Pancreas (tissue), 10 donors: ENCODE measurements around the gene CDC25B. TPM values are rescaled to one million over a fixed set of nuclear protein-coding genes. Genes with fewer than 3 reads are reported as not detected.
A peak's percentile ranks its signal among the peaks of the same experiment; 100 is the strongest.

Experiments
- ATAC-seq, 4 donors: fragments of 200-7000 bp; cut with Tn5 transposase; one replicate each; pipeline versions ENCODE4 v1.8.0 to v1.9.1; 2020; ENCODE audit warnings: mild to moderate bottlenecking in 4 of 4, moderate library complexity in 4 of 4
- DNase-seq, 6 donors: peaks; one replicate each; pipeline ENCODE4 v3.0.0-alpha.2; 2020
- FAIRE-seq: peaks from 2 replicates; lab custom pipeline; 2012; peaks lifted over from hg19 to GRCh38; lab: Jason Lieb, UNC
- H3K27ac ChIP-seq, 4 donors: fragments of 200-600 bp; sonication (generic); 1 replicate in 3 of 4; 2 replicates in 1 of 4; pipeline versions ENCODE4 v1.5.0 to v1.8.0; 2020
- H3K27me3 ChIP-seq, 4 donors: fragments of 200-600 bp; one replicate each; pipeline ENCODE4 v1.8.0; 2021
- H3K36me3 ChIP-seq, 3 donors: fragments of 200-600 bp; sonication (generic) in 1 of 3; one replicate each; pipeline versions ENCODE4 v1.5.0 to v1.8.0; 2020 to 2021
- H3K4me1 ChIP-seq, 3 donors: fragments of 200-600 bp; one replicate each; pipeline ENCODE4 v1.8.0; 2021
- H3K4me3 ChIP-seq, 4 donors: fragments of 200-600 bp; sonication (generic) in 2 of 4; one replicate each; pipeline versions ENCODE4 v1.5.0 to v1.8.0; 2020 to 2021
- H3K9me3 ChIP-seq, 4 donors: fragments of 200-600 bp; one replicate each; pipeline ENCODE4 v1.8.0; 2021
- WGBS, 2 donors: extraction: QIAGEN DNeasy Blood & Tissue Kit; methylation state at CpG; one replicate each; pipeline ENCODE4 v1.1.7; 2013; 5-methylcytosine and 5-hydroxymethylcytosine counted together
- intact Hi-C, 3 donors: fragments of 100-400 bp; cut with DNase I; formaldehyde crosslinking; loops; one replicate each; pipeline versions ENCODE4 v1.11.1 to v1.14.2; 2022
- polyA plus RNA-seq, 2 donors: library from polyadenylated mRNA; stranded (reverse); fragments of 200-250 nt; gene quantifications; one replicate each; pipeline ENCODE4 v1.2.3, GENCODE V29; 2013
- total RNA-seq, 6 donors: library from RNA; stranded (reverse); fragmentation: NEBNext Ultra II Directional in 4 of 6; extraction: Animal tissue kit (Norgen Biotek cat#: 25700) in 4 of 6; gene quantifications; one replicate each; pipeline versions ENCODE4 v1.2.1 to v1.2.4, GENCODE V29; 2021 to 2023
- TF ChIP-seq, protein P1 (sequence below), 4 donors: fragments of 200-600 bp; sonication (generic) in 3 of 4; IDR thresholded peaks; one replicate each; pipeline versions ENCODE4 v1.5.0 to v1.8.0; 2021; ENCODE audit warnings: antibody characterized with exemption in 4 of 4
- donor health status: healthy with polysubstance abuse.
- donor health status: DM: no; HTN: no; CAD: no; lungs with moderate emphysema.
- donor health status: DM: no; HTN: no; CAD: no.
- donor health status: control.
- donor health status: control.
- donor health status: Bipolar disorder and iron deficiency.
- donor health status: DM: yes; HTN: yes; CAD: no.
- donor health status: DM: no; HTN: no; CAD: no.
- donor health status: DM: no; HTN: no; CAD: no.
- donor health status: DM: yes; HTN: yes; CAD: no.

Gene CDC25B
- total and polyA plus RNA-seq, 8 donors = 3.7 to 28.8 (median 7.9) TPM

GRCh38 chr20:3794701-3795420, 1.2 kb upstream of the CDC25B start:
- H3K9me3 ChIP-seq = no peaks in the 10 kb centered on the region
- 85 to 89% methylated on average over 25 of the region's 25 CpGs for WGBS, 2 donors
- no peak for ATAC-seq
- DNase-seq = peak in 2 of 6 donors; percentile 33 to 62
- TF ChIP-seq, protein P1, sequence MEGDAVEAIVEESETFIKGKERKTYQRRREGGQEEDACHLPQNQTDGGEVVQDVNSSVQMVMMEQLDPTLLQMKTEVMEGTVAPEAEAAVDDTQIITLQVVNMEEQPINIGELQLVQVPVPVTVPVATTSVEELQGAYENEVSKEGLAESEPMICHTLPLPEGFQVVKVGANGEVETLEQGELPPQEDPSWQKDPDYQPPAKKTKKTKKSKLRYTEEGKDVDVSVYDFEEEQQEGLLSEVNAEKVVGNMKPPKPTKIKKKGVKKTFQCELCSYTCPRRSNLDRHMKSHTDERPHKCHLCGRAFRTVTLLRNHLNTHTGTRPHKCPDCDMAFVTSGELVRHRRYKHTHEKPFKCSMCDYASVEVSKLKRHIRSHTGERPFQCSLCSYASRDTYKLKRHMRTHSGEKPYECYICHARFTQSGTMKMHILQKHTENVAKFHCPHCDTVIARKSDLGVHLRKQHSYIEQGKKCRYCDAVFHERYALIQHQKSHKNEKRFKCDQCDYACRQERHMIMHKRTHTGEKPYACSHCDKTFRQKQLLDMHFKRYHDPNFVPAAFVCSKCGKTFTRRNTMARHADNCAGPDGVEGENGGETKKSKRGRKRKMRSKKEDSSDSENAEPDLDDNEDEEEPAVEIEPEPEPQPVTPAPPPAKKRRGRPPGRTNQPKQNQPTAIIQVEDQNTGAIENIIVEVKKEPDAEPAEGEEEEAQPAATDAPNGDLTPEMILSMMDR (IDR thresholded peaks at IDR 0.05) = no peak
- intact Hi-C loops = no loop called here
- peak overlapping the region in 2 of 4 donors; percentile 54 to 72 for H3K4me3 ChIP-seq
- no peaks in the 10 kb centered on the region for H3K36me3 ChIP-seq
- peaks cover 0 to 7% (median 0%) of the 10 kb centered on the region in 3 donors for H3K4me1 ChIP-seq
- peak overlapping the region in 3 of 4 donors; percentile 59 to 92 (median 74) for H3K27ac ChIP-seq
- no peak for FAIRE-seq
- H3K27me3 ChIP-seq = no peaks in the 10 kb centered on the region

DNA sequence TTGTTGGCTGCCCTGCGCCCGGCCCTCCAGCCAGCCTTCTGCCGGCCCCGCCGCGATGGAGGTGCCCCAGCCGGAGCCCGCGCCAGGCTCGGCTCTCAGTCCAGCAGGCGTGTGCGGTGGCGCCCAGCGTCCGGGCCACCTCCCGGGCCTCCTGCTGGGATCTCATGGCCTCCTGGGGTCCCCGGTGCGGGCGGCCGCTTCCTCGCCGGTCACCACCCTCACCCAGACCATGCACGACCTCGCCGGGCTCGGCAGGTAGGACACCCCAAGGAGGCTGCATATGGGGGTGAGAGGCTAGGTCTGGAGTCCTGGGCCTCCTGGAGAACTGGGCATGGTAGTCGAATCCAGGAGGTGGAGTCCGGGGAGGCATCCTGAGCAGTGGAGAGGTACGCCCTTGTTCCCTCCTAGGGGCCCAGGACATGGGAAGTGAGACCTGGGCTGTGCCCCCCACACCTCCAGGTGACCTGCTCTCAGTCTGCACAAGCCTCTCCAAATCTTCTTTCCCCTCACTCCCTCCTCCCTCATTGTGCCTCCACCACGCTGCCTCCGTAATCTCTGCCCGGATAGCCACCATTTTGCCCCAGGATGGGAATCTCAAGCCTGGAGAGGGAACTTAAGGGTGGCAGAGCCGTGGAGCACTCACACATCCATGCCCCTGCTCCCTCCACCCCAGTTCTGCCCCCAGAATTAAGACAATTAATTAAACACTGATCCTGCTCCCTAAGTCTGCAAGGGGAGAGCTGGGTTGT, 541 bp downstream of the CDC25B start:
- Histone ChIP-seq H3K9me3 (no peaks in the 10 kb centered on the region), H3K4me1 (peaks cover 0 to 7% (median 0%) of the 10 kb centered on the region in 3 donors), H3K27me3 (no peaks in the 10 kb centered on the region), H3K27ac (no peak overlapping the region), H3K36me3 (no peaks in the 10 kb centered on the region), H3K4me3 (peak overlapping the region; percentile 3 to 72 (median 50))
- FAIRE-seq (no peak), DNase-seq (peak in 2 of 6 donors; percentile 41 to 77), ATAC-seq (peak in 1 of 4 donors; percentile 6)
- WGBS, 2 donors = 15 to 19% methylated on average over 26 to 33 of the region's 33 CpGs
- intact Hi-C loops = no loop called here
- TF ChIP-seq, protein P1 (IDR thresholded peaks at IDR 0.05) = no peak

GRCh38 chr20:3797226-3797545, 1.1 kb downstream of the CDC25B start:
- intact Hi-C loops = no loop called here
- no peaks in the 10 kb centered on the region for H3K36me3 ChIP-seq
- ATAC-seq (no peak), DNase-seq (peak in 1 of 6 donors; percentile 21), FAIRE-seq (no peak)
- peak overlapping the region in 1 of 4 donors; percentile 72 for H3K4me3 ChIP-seq
- H3K27me3 ChIP-seq = no peaks in the 10 kb centered on the region
- 89% methylated on average over 5 of the region's 5 CpGs for WGBS, 2 donors
- peaks cover 0 to 7% (median 0%) of the 10 kb centered on the region in 3 donors for H3K4me1 ChIP-seq
- H3K27ac ChIP-seq = no peak overlapping the region
- H3K9me3 ChIP-seq = no peaks in the 10 kb centered on the region
- TF ChIP-seq, protein P1 (IDR thresholded peaks at IDR 0.05) = no peak

GRCh38 chr20:3797592-3798372, 1.7 kb downstream of the CDC25B start:
- ATAC-seq (no peak), DNase-seq (no peak), FAIRE-seq (no peak)
- TF ChIP-seq, protein P1 (IDR thresholded peaks at IDR 0.05) = no peak
- Histone ChIP-seq H3K4me1 (peaks cover 0 to 7% (median 0%) of the 10 kb centered on the region in 3 donors), H3K4me3 (peak overlapping the region in 1 of 4 donors; percentile 72), H3K27me3 (no peaks in the 10 kb centered on the region), H3K36me3 (no peaks in the 10 kb centered on the region), H3K9me3 (no peaks in the 10 kb centered on the region), H3K27ac (no peak overlapping the region)
- intact Hi-C loops = no loop called here
- WGBS, 2 donors = 82 to 85% methylated on average over 19 of the region's 19 CpGs
